GM13976 (cell line): ENCODE data around the gene VDR.
A peak's percentile ranks its signal among the peaks of the same experiment; 100 is the strongest.

Experiments
- DNase-seq: peaks from one replicate; pipeline ENCODE4 v3.0.0; 2012; ENCODE audit warnings: low spot score
- CTCF ChIP-seq: IDR thresholded peaks from 2 replicates; pipeline ENCODE4 v1.5.1; 2012; ENCODE audit warnings: borderline replicate concordance, mild to moderate bottlenecking; ENCODE audit not compliant: insufficient read depth; ENCODE audit errors: extremely low read depth, missing control alignments, control extremely low read depth
- in situ Hi-C: fragments of 300-500 bp; cut with MboI; formaldehyde crosslinking; loops from one replicate; pipeline ENCODE4 v1.12.0; 2022; ENCODE audit warnings: low sequenced_read_pairs, mixed read lengths, inconsistent platforms; ENCODE audit not compliant: unreplicated experiment

The VDR gene

GRCh38 chr12:47903927-47904712, 674 bp downstream of the VDR start:
- no peak for TF ChIP-seq CTCF
- peak; percentile 40 for DNase-seq
- in situ Hi-C loops, result no loop called here

DNA sequence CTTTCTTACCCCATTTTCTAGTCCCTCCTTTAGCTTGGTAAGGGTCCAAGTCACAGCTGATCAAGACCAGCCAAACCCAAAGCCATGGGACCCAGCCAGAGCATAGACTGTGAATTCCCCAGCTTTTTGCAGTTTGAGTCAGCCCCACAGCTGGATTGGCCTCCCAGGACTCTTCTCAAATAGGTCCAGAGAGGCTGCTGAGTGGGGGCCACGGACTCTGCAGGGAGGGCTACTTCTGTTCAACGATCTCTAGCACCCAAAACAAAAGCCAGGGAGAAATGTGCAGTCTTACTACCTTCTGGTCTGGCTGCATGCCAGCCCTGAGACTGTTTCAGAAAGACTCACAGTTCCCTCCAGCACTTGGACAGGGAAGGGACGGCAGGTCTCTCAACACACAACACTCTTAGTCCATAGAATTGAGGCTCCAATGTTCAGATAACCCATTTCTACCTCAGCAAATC, 1.6 kb downstream of the VDR start:
- in situ Hi-C loops, result no loop called here
- TF ChIP-seq CTCF, result no peak
- peak; percentile 55 for DNase-seq

DNA sequence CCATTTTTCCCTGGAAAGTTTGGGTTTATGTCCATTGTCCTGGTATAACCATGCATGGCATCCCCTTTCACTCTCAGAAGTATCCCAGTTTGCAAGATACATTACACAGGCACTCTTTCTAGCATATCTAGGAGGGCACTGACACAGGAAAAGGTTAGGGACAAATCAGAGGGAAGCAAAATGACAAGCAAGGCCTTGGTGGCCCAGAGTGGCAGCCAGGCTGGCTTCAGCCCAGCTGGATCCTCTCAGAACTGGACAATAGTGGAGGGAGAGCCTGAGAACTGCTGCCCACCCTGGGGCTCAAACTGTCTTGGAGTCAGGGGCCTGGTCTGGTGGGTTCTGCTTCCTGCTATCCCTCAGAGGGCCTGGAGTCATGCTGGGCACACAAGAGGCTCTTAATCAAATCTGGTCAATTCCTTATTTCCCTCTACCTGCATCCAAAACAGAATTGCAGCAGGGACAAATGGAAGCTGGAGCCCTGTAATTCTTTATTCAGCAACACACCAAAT, 2.6 kb downstream of the VDR start:
- no peak for TF ChIP-seq CTCF
- in situ Hi-C loops, result no loop called here
- DNase-seq, result no peak

DNA sequence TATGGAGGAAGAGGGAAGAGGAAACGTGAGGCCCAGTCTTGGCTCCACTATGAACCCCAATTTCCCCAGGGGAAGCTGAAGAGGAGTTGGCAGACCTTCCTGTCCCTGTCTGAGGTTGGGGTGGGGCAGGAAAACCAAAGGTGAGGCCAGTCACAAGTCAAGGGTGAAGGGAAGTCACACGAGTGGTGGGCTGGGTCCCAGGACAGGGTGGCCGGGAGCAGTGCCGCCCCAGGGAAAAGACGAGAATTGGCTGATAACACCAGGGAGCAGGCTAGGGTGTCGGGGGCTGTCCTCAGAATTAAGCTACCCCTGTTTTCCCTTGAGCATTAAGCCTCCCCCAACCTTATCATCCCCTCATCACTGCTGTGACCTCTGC, 3.1 kb downstream of the VDR start:
- no peak for TF ChIP-seq CTCF
- no peak for DNase-seq
- in situ Hi-C loops, result no loop called here

DNA sequence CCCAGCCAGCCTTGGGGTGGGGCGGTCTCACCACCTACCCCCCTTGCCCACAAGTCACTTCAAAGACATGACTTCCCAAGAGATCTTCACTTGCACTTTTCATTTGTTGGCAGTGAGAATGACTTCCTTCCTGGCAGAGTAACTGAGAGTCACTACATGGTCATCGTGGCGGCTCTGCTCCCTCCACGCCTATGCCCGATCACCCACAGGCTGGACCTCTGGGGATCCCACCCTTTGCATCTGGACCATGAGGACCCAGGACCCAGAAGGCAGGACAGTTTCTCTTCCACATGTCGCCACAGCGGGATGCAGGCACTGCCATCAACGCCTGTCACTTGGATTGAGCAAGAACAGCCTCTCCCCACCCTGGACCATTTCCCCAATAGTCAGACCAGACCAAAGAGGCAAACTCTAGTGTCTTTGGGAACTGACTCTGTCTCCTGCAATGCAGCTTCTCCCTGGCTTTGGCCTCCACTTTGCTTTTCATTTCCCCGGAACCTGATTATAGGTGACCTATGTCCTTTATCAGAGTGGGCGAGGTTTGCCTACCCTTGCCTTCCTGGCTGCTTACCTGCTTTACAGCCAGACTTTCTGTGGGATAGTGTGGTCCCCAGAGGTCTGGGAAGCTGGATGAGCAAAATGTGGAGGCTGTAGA, 3.6 kb downstream of the VDR start:
- no peak for TF ChIP-seq CTCF
- DNase-seq, result no peak
- in situ Hi-C loops, result no loop called here

- no peak for DNase-seq
- TF ChIP-seq CTCF, result peak; percentile 23
- in situ Hi-C loops, result no loop called here
These were observed 4.4 kb downstream of the VDR start for GRCh38 chr12:47900131-47901062.
